GM21381 (cell line): ENCODE data around the gene RAB32.

Experiments
- ATAC-seq: cut with Tn5 transposase; IDR thresholded peaks from one replicate; pipeline ENCODE4 v1.9.1; 2021; ENCODE audit warnings: mild to moderate bottlenecking, moderate library complexity; ENCODE audit not compliant: unreplicated experiment

Gene RAB32

GRCh38 chr6:146581968-146582367 is 38.3 kb downstream of the RAB32 start:
- no peak for ATAC-seq

- ATAC-seq, result no peak
These were observed 39.2 kb downstream of the RAB32 start for GRCh38 chr6:146582857-146583256.

GRCh38 chr6:146583966-146584365 is 40.3 kb downstream of the RAB32 start:
- no peak for ATAC-seq

- no peak for ATAC-seq
These were observed 43.8 kb downstream of the RAB32 start for GRCh38 chr6:146587459-146587858.

GRCh38 chr6:146590492-146590891 is 46.9 kb downstream of the RAB32 start:
- ATAC-seq, result no peak

- ATAC-seq, result no peak
These were observed 48.8 kb downstream of the RAB32 start for GRCh38 chr6:146592451-146592850.

GRCh38 chr6:146593986-146594385 is 50.4 kb downstream of the RAB32 start:
- ATAC-seq, result no peak

- no peak for ATAC-seq
These were observed 50.9 kb downstream of the RAB32 start for GRCh38 chr6:146594495-146594894.

- ATAC-seq, result no peak
These were observed 52.5 kb downstream of the RAB32 start for GRCh38 chr6:146595972-146596731.

GRCh38 chr6:146598772-146599405 is 55.3 kb downstream of the RAB32 start, which contains the start of gene ADGB:
TSS of gene ADGB (plus strand) at chr6:146598972. CDS start at chr6:146599041, 69 bp downstream.
- ATAC-seq, result no peak

- no peak for ATAC-seq
These were observed 57.7 kb downstream of the RAB32 start for GRCh38 chr6:146601352-146601751.

GRCh38 chr6:146602526-146602925 is 58.9 kb downstream of the RAB32 start:
- ATAC-seq, result no peak
